KBM-7 (cell line): Measurements from ENCODE around the gene POLR2L.

Source experiments
- DNase-seq: peaks from one replicate; pipeline ENCODE4 v3.0.0-alpha.2; 2015
- in situ Hi-C: fragments of 300-500 bp; cut with MboI; formaldehyde crosslinking; loops from 2 replicates; pipeline ENCODE4 v1.14.3; 2020; ENCODE audit warnings: low sequenced_read_pairs, low pct_unique_long_range_greater_than_20kb, mixed read lengths

The POLR2L gene

GRCh38 chr11:858053-858761 is 15.9 kb upstream of the POLR2L start:
- DNase-seq: no peak
- in situ Hi-C loops: no loop called here

GRCh38 chr11:856397-856796 is 14.1 kb upstream of the POLR2L start:
- no peak for DNase-seq

GRCh38 chr11:855796-856195 is 13.5 kb upstream of the POLR2L start:
- no peak for DNase-seq
- in situ Hi-C loops: no loop called here

More at GRCh38 chr11:856397-856796, 14.1 kb upstream of the POLR2L start:
- in situ Hi-C loops: no loop called here

- DNase-seq: no peak
- in situ Hi-C loops: no loop called here
These were observed 13.0 kb upstream of the POLR2L start for GRCh38 chr11:855330-855674.

- in situ Hi-C loops: no loop called here
- no peak for DNase-seq
These were observed 12.4 kb upstream of the POLR2L start for GRCh38 chr11:854601-855329.

- in situ Hi-C loops: no loop called here
- DNase-seq: no peak
These were observed 11.5 kb upstream of the POLR2L start for GRCh38 chr11:853682-854448.

- in situ Hi-C loops: no loop called here
- DNase-seq: no peak
These were observed 10.4 kb upstream of the POLR2L start for GRCh38 chr11:852762-853161.

GRCh38 chr11:850775-851763 is 8.7 kb upstream of the POLR2L start:
- in situ Hi-C loops: no loop called here
- DNase-seq: no peak

GRCh38 chr11:849951-850774 is 7.8 kb upstream of the POLR2L start:
- no peak for DNase-seq

GRCh38 chr11:849104-849824 is 6.9 kb upstream of the POLR2L start:
- no peak for DNase-seq
- in situ Hi-C loops: no loop called here

More at GRCh38 chr11:849951-850774, 7.8 kb upstream of the POLR2L start:
- in situ Hi-C loops: no loop called here

- no peak for DNase-seq
- in situ Hi-C loops: no loop called here
These were observed 6.1 kb upstream of the POLR2L start for GRCh38 chr11:848380-848931.

GRCh38 chr11:847876-848275 is 5.5 kb upstream of the POLR2L start:
- no peak for DNase-seq
- in situ Hi-C loops: no loop called here

GRCh38 chr11:846496-847098 is 4.3 kb upstream of the POLR2L start:
- DNase-seq: no peak
- in situ Hi-C loops: no loop called here

- DNase-seq: no peak
- in situ Hi-C loops: no loop called here
These were observed 3.7 kb upstream of the POLR2L start for GRCh38 chr11:845872-846495.

- peak; percentile 82 for DNase-seq
- in situ Hi-C loops: no loop called here
These were observed 2.6 kb upstream of the POLR2L start for GRCh38 chr11:844693-845644.
